HG03342 (cell line): ENCODE data around the gene TBL2.
A peak's percentile ranks its signal among the peaks of the same experiment; 100 is the strongest.
"Not testable (repeated sequence)": the region's sequence is repeated elsewhere in the genome, so short reads cannot be mapped to it uniquely, and the experiment has no call there.

Experiments used
- ATAC-seq: cut with Tn5 transposase; IDR thresholded peaks from one replicate; pipeline ENCODE4 v1.9.1; 2021; ENCODE audit warnings: mild to moderate bottlenecking, moderate library complexity; ENCODE audit not compliant: unreplicated experiment

TBL2 gene

DNA sequence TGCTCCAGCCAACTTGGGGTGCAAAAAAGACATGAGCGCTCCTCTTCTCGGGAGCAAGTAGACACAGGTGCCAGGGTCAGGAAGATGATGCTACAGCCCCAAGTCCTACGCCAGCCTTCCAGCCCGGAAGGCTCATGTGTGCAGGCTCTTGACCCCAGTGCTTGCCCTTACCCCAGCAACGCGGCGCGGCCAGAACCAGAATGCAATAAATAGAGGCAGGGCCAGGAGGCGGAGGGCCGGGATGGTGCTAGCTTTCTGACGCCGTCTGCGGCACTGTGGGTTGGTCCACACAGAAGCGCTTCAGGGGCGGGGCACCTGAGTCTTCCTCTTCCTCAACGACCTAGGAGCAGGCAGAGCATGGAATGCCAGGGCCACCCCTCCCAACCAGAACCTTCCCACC is 41.3 kb downstream of the TBL2 start:
- no peak for ATAC-seq

GRCh38 chr7:73536479-73536878 is 41.9 kb downstream of the TBL2 start:
- ATAC-seq: no peak

GRCh38 chr7:73535918-73536317 is 42.5 kb downstream of the TBL2 start:
- not testable (repeated sequence) for ATAC-seq

- ATAC-seq: no peak
Observed at GRCh38 chr7:73533742-73534141, 44.6 kb downstream of the TBL2 start.

- no peak for ATAC-seq
Observed at GRCh38 chr7:73532224-73532623, 46.2 kb downstream of the TBL2 start.

DNA sequence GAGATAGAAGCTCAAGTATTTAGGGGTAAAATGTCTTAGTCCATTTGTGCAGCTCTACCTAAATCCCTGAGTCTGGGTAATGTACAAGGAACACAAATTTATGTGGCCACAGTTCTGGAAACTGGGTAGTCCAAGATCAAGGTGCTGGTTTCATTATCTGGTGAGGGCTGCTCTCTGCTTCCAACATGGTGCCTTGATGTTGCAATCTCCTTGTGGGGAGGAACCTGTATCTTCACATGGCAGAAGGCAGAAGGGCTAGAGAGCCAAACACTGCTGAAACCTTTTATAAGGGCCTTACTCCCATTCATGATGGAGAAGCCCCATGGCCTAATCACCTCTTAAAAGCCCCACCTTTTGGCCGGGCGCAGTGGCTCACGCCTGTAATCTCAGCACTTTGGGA is 47.6 kb downstream of the TBL2 start:
- ATAC-seq: no peak

- no peak for ATAC-seq
Observed at GRCh38 chr7:73526896-73527821, 51.2 kb downstream of the TBL2 start.

DNA sequence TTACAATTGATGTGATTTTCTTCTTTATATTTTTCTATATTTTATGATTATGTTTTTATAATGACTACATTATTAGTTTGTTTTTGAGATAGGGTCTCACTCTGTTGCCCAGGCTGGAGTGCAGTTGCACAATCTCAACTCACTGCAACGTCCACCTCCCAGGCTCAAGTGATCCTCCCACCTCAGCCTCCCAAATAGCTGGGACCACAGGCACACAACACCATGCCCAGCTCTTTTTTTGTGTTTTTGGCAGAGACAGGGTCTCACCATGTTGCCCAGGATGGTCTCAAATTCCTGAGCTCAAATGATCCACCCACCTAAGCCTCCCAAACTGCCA is 52.3 kb downstream of the TBL2 start:
- not testable (repeated sequence) for ATAC-seq

- ATAC-seq: peak; percentile 86
Observed at GRCh38 chr7:73522105-73522872, 56.1 kb downstream of the TBL2 start, which contains the start of gene BAZ1B. BAZ1B (minus strand) TSS chr7:73522293; CDS start chr7:73521933, 360 bp downstream.

GRCh38 chr7:73521636-73522104 is 56.7 kb downstream of the TBL2 start:
- peak; percentile 41 for ATAC-seq

DNA sequence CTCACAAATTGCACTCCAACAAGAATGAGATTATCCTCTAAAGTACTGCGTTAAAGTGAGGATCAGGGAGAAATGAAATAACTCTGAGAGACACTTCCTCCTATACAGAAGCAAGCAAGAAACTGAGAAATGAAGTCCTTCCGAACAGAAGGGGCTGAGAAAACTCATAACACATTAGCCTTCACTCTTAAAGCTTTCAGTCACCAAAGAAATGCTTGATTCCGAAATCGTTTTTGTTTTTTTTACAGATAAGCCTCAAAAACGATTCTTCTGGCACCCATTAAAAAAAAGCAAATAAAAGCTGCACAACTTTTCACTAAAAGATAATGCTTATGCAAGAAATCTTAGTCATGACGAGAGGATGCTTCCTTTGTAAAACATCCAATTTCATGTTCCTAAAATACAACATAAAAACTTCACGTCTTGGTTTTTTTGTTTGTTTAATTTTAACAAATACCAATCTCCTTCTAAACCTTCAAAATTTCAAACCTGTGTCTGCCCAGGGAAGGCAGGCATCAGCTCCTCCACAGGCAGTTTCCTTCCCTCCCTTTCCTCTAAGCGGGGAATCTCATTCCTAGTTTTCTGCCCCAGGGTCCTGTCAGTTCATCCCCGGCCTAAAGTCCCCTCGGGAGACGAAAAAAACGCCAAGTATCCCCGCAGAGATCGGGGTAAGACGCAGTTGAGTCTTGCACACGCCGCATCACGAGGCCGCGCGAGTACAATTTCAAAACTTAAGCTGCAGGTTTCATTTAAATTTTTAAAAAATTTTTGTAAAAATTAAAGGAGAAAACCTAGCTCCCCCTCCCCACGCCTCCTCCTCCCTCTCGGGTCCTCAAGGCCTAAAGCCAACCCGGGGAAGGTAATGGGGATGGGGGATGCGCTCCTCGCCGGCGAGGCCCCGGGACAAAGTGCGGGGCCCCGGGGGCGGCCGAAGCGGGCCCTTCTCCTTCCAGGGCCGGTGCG is 57.4 kb downstream of the TBL2 start:
- no peak for ATAC-seq

DNA sequence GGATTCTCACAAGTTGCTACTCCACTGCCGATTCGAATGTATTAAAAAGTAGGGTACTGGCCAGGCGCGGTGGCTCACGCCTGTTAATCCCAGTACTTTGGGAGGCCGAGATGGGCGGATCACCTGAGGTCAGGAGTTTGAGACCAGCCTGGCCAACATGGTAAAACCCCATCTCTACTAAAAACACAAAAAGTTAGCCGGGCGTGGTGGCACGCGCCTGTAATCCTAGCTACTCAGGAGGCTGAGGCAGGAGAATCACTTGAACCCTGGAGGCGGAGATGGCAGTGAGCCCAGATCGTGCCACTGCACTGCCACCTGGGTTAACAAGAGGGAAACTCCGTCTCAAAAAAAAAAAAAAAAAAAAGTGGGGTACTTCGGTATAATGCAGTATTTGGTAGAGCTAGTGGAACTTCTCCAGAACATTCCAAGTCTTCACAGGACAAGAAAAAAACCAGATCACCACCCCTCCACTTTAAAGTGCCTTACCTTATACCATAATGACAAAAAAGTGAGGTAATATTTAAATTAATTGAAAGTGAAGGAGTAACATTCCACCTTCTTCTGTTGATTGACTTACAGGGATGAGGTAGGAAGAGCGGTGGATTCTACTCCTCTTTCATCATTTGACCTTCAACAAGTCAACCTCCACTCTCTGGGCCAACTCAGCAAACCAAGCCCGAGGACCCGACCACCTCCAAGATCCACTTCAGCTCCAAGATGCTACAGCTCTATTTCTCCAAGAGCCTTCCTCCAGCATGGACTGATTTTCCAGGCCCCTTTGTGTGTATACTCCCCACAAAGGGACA is 58.3 kb downstream of the TBL2 start:
- no peak for ATAC-seq

DNA sequence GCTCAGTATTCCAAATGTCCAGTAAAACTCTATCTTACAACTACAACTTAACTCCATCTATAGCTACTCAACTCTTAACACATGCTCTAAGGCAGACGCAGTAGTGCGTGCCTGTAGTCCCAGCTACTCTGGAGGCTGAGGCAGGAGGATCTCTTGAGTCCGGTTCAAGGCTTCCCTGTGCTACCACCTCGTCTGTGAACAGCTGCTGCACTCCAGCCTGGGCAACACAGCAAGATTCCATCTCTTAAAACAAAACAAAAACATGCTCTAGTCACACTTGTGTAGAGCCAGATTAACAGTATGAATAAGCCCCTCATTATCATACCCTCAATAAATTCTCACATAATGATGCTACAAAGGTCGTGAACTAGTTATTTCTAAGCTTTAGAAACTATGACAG is 59.9 kb downstream of the TBL2 start:
- ATAC-seq: no peak
